IMR-90 (cell line): ENCODE results near the gene CDC42BPA. TPM values are rescaled to one million over a fixed set of nuclear protein-coding genes. Genes with fewer than 3 reads are reported as not detected.

Source experiments
- ATAC-seq: fragments of 200-7000 bp; cut with Tn5 transposase; 2 replicates; pipeline ENCODE4 v1.9.1; 2020; ENCODE audit warnings: low read depth, mild to moderate bottlenecking, moderate library complexity
- BruUV-seq: library from RNA; stranded (reverse); fragments of 400-500 nt; replicated peaks from 2 replicates; lab custom pipeline; 2021; lab: Mats Ljungman, UMichigan
- CTCF ChIA-PET: fragments of 300-600 bp; formaldehyde crosslinking; extraction: SDS; loops from one replicate; lab custom pipeline; 2021; ENCODE audit warnings: antibody characterized with exemption; lab: Yijun Ruan, JAX
- POLR2A ChIA-PET: fragments of 300-600 bp; sonication (Branson Sonifier 250); formaldehyde crosslinking; loops from one replicate; lab custom pipeline; 2022; ENCODE audit warnings: antibody characterized with exemption; ENCODE audit not compliant: unreplicated experiment; lab: Charles Lee
- DNase-seq: peaks from one replicate; pipeline ENCODE4 v3.0.0; 2013
- H2AFZ ChIP-seq: replicated peaks from 2 replicates; pipeline ENCODE3; 2013; ENCODE audit warnings: low read length, mild to moderate bottlenecking; ENCODE audit not compliant: poor library complexity
- H2AK5ac ChIP-seq: 2 replicates; pipeline ENCODE4 v1.6.1; 2013; ENCODE audit warnings: low read depth, low read length, inconsistent platforms
- H2AK9ac ChIP-seq: replicated peaks from 2 replicates; pipeline ENCODE3; 2013; ENCODE audit warnings: mild to moderate bottlenecking, low read depth, low read length, moderate library complexity; ENCODE audit not compliant: poor library complexity
- H2BK120ac ChIP-seq: 2 replicates; pipeline ENCODE4 v1.6.1; 2013; ENCODE audit warnings: low read depth, low read length, inconsistent platforms
- H2BK15ac ChIP-seq: 3 replicates; pipeline ENCODE4 v1.6.1; 2013; ENCODE audit warnings: low read depth, low read length, inconsistent platforms
- H2BK20ac ChIP-seq: 2 replicates; pipeline ENCODE4 v1.6.1; 2013; ENCODE audit warnings: low read depth, mild to moderate bottlenecking, inconsistent platforms, low read length, moderate library complexity
- H2BK5ac ChIP-seq: 2 replicates; pipeline ENCODE4 v1.6.1; 2013; ENCODE audit warnings: mild to moderate bottlenecking, low read depth, low read length, inconsistent platforms; ENCODE audit not compliant: poor library complexity, severe bottlenecking
- H3K14ac ChIP-seq: replicated peaks from 2 replicates; pipeline ENCODE4 v1.6.1; 2013; ENCODE audit warnings: low read depth, low read length, inconsistent platforms
- H3K18ac ChIP-seq: 2 replicates; pipeline ENCODE4 v1.6.1; 2013; ENCODE audit warnings: low read depth, low read length, control low read depth
- H3K23ac ChIP-seq: 2 replicates; pipeline ENCODE4 v1.6.1; 2013; ENCODE audit warnings: low read depth, low read length, inconsistent platforms
- H3K27ac ChIP-seq: 2 replicates; pipeline ENCODE4 v1.5.1; 2013; ENCODE audit warnings: mild to moderate bottlenecking, control low read depth, low read length; ENCODE audit not compliant: insufficient read depth
- H3K27me3 ChIP-seq: 2 replicates; pipeline ENCODE4 v1.6.1; 2013; ENCODE audit warnings: low read length; ENCODE audit not compliant: control insufficient read depth, insufficient read depth
- H3K36me3 ChIP-seq: 2 replicates; pipeline ENCODE4 v1.6.1; 2013; ENCODE audit warnings: low read length, mixed read lengths; ENCODE audit not compliant: control insufficient read depth, insufficient read depth
- H3K4ac ChIP-seq: 2 replicates; pipeline ENCODE4 v1.6.1; 2013; ENCODE audit warnings: low read depth, low read length, inconsistent platforms
- H3K4me1 ChIP-seq: 2 replicates; pipeline ENCODE4 v1.6.1; 2013; ENCODE audit warnings: low read length, mixed read lengths; ENCODE audit not compliant: control insufficient read depth, insufficient read depth
- H3K4me2 ChIP-seq: 2 replicates; pipeline ENCODE4 v1.6.1; 2013; ENCODE audit warnings: low read depth, mild to moderate bottlenecking, control low read depth, low read length, moderate library complexity
- H3K4me3 ChIP-seq: 2 replicates; pipeline ENCODE4 v1.5.1; 2013; ENCODE audit warnings: low read depth, mild to moderate bottlenecking, control low read depth, low read length, moderate library complexity; ENCODE audit not compliant: insufficient read depth
- H3K56ac ChIP-seq: 2 replicates; pipeline ENCODE4 v1.6.1; 2013; ENCODE audit warnings: low read length, inconsistent platforms; ENCODE audit not compliant: insufficient read depth; ENCODE audit errors: extremely low read depth
- H3K79me1 ChIP-seq, 2 experiments: 2 replicates each; pipeline ENCODE4 v1.6.1; 2013; ENCODE audit warnings: low read length in 2 of 2, inconsistent platforms in 1 of 2, low read depth in 1 of 2
- H3K9ac ChIP-seq: 2 replicates; pipeline ENCODE4 v1.6.1; 2013; ENCODE audit warnings: low read depth, low read length, control low read depth
- H3K9me1 ChIP-seq: 2 replicates; pipeline ENCODE4 v1.6.1; 2013; ENCODE audit warnings: low read length, inconsistent platforms; ENCODE audit not compliant: insufficient read depth
- H3K9me3 ChIP-seq: 2 replicates; pipeline ENCODE4 v1.6.1; 2013; ENCODE audit warnings: low read length; ENCODE audit not compliant: control insufficient read depth, insufficient read depth
- H4K20me1 ChIP-seq: 2 replicates; pipeline ENCODE4 v1.6.1; 2013; ENCODE audit warnings: low read length, inconsistent platforms; ENCODE audit not compliant: insufficient read depth
- H4K5ac ChIP-seq: 2 replicates; pipeline ENCODE4 v1.6.1; 2013; ENCODE audit warnings: mild to moderate bottlenecking, low read depth, low read length, control low read depth
- H4K8ac ChIP-seq, 2 experiments: 2 replicates each; pipeline ENCODE4 v1.6.1; 2013; ENCODE audit warnings: low read depth in 2 of 2, low read length in 2 of 2, control low read depth in 1 of 2, inconsistent platforms in 1 of 2
- H4K91ac ChIP-seq: 2 replicates; pipeline ENCODE4 v1.6.1; 2013; ENCODE audit warnings: low read depth, low read length, inconsistent platforms; ENCODE audit not compliant: insufficient read depth
- BHLHE40 ChIP-seq: fragments of 150-350 bp; IDR thresholded peaks from 2 replicates; pipeline ENCODE4 v1.6.1; 2016; ENCODE audit warnings: mild to moderate bottlenecking, low read depth, low read length
- CEBPB ChIP-seq: IDR thresholded peaks from 2 replicates; pipeline ENCODE4 v1.6.1; 2012; ENCODE audit warnings: low read depth, low read length, improper control_type of control experiment
- CHD1 ChIP-seq: IDR thresholded peaks from 2 replicates; pipeline ENCODE4 v1.6.1; 2012; ENCODE audit warnings: low read depth, low read length, improper control_type of control experiment
- FOS ChIP-seq: fragments of 150-350 bp; IDR thresholded peaks from 2 replicates; pipeline ENCODE4 v1.6.1; 2016; ENCODE audit warnings: low read depth, low read length
- MAFK ChIP-seq: IDR thresholded peaks from 2 replicates; pipeline ENCODE4 v1.6.1; 2012; ENCODE audit warnings: low read depth, low read length, improper control_type of control experiment
- MAZ ChIP-seq: IDR thresholded peaks from 2 replicates; pipeline ENCODE4 v1.6.1; 2012; ENCODE audit warnings: low read depth, mild to moderate bottlenecking, low read length, improper control_type of control experiment, moderate library complexity, borderline replicate concordance
- MXI1 ChIP-seq: IDR thresholded peaks from 2 replicates; pipeline ENCODE4 v1.6.1; 2012; ENCODE audit warnings: low read depth, mild to moderate bottlenecking, low read length, moderate library complexity, borderline replicate concordance
- NFE2L2 ChIP-seq: fragments of 150-350 bp; IDR thresholded peaks from 2 replicates; pipeline ENCODE4 v1.6.1; 2016; ENCODE audit warnings: low read depth, mild to moderate bottlenecking, low read length
- POLR2A ChIP-seq: IDR thresholded peaks from 2 replicates; pipeline ENCODE4 v1.6.1; 2012; ENCODE audit warnings: mild to moderate bottlenecking, low read depth, low read length
- RAD21 ChIP-seq: IDR thresholded peaks from 2 replicates; pipeline ENCODE4 v1.6.1; 2012; ENCODE audit warnings: low read length, improper control_type of control experiment
- RCOR1 ChIP-seq: IDR thresholded peaks from 2 replicates; pipeline ENCODE4 v1.6.1; 2012; ENCODE audit warnings: mild to moderate bottlenecking, low read length, improper control_type of control experiment; ENCODE audit not compliant: insufficient replicate concordance
- RFX5 ChIP-seq: IDR thresholded peaks from 2 replicates; pipeline ENCODE4 v1.8.0; 2012; ENCODE audit warnings: low read depth, mild to moderate bottlenecking, low read length, moderate library complexity
- SMC3 ChIP-seq: fragments of 150-350 bp; IDR thresholded peaks from 2 replicates; pipeline ENCODE4 v1.6.1; 2016; ENCODE audit warnings: low read depth, mild to moderate bottlenecking, antibody characterized with exemption, low read length, moderate library complexity
- dilution Hi-C: fragments of 300-500 bp; cut with HindIII; formaldehyde crosslinking; loops from one replicate; pipeline ENCODE4 v1.14.3; 2018; ENCODE audit warnings: low sequenced_read_pairs; ENCODE audit not compliant: unreplicated experiment
- in situ Hi-C: fragments of 300-500 bp; cut with MboI; formaldehyde crosslinking; loops from 3 replicates; pipeline ENCODE4 v1.14.3; 2019; ENCODE audit warnings: low sequenced_read_pairs, inconsistent platforms, mixed read lengths
- intact Hi-C: fragments of 100-400 bp; cut with micrococcal nuclease; formaldehyde crosslinking; loops from 2 replicates; pipeline ENCODE4 v1.10.0; 2022
- polyA plus RNA-seq, 3 experiments: library from polyadenylated mRNA; depleted of rRNA; stranded (reverse); fragments of >200 nt; gene quantifications; 2 replicates each; pipeline ENCODE4 v1.2.3, GENCODE V29; 2012; ENCODE audit warnings: low replicate concordance in 1 of 3
- total RNA-seq: library from RNA; depleted of rRNA; stranded (reverse); fragments of >200 nt; gene quantifications from 2 replicates; pipeline ENCODE4 v1.2.3, GENCODE V29; 2012
- TF ChIP-seq, protein P1 (sequence below): conservative IDR thresholded peaks from 2 replicates; pipeline ENCODE4 v1.5.1; 2012; ENCODE audit warnings: mild to moderate bottlenecking, low read depth, low read length, improper control_type of control experiment
- TF ChIP-seq, protein P2 (sequence below): fragments of 150-350 bp; IDR thresholded peaks from 2 replicates; pipeline ENCODE4 v1.6.1; 2016; ENCODE audit warnings: low read depth, mild to moderate bottlenecking, low read length, moderate library complexity, borderline replicate concordance
- TF ChIP-seq, protein P3 (sequence below): fragments of 150-350 bp; IDR thresholded peaks from 2 replicates; pipeline ENCODE4 v1.6.1; 2017; ENCODE audit warnings: mild to moderate bottlenecking, antibody characterized with exemption, low read length, low read depth

CDC42BPA gene
- total and polyA plus RNA-seq, 2 of the 4 experiments (the other 2 are of a cell fraction) = 9.4 to 27.8 TPM

DNA sequence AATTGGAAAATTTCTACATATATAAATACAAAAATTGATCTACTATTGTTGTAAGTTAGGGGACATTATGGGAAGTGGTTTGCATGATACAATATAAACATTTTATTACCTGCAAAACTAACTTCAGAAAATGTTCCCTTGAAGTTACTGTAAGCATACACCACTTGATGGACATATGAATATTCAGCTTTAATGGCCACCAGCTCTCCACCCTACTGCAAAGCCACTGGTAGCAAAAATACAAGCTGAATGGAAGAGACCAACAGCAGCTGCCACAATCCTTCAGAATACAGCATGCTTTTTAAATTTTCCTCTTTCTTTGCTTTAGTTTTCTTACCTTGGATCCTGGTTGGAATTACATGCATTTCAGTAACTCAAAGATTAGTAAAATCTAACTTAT is 308.4 kb downstream of the CDC42BPA start:
- H4K5ac ChIP-seq = no peak overlapping the region
- H3K14ac ChIP-seq = no peak overlapping the region
- no peak overlapping the region for H3K4me2 ChIP-seq
- no peak overlapping the region for H4K8ac ChIP-seq
- no peak overlapping the region for H3K9ac ChIP-seq
- H2BK15ac ChIP-seq = no peak overlapping the region
- H3K4me3 ChIP-seq = no peak overlapping the region
- H3K18ac ChIP-seq = no peak overlapping the region
- CTCF ChIA-PET = interaction anchor here (1.2 kb wide), 1 partner anchor 13 kb away, joined by 3 read pairs; no protein-coding TSS in a partner anchor
- DNase-seq = no peak
- no peak overlapping the region for H2BK120ac ChIP-seq
- TF ChIP-seq NFE2L2 (no peak), RFX5 (no peak), SMC3 (no peak), CHD1 (no peak), POLR2A (no peak), MAZ (no peak), CEBPB (no peak), MAFK (no peak), RCOR1 (no peak), MXI1 (no peak), RAD21 (no peak), BHLHE40 (no peak), FOS (no peak)
- TF ChIP-seq, protein P1, sequence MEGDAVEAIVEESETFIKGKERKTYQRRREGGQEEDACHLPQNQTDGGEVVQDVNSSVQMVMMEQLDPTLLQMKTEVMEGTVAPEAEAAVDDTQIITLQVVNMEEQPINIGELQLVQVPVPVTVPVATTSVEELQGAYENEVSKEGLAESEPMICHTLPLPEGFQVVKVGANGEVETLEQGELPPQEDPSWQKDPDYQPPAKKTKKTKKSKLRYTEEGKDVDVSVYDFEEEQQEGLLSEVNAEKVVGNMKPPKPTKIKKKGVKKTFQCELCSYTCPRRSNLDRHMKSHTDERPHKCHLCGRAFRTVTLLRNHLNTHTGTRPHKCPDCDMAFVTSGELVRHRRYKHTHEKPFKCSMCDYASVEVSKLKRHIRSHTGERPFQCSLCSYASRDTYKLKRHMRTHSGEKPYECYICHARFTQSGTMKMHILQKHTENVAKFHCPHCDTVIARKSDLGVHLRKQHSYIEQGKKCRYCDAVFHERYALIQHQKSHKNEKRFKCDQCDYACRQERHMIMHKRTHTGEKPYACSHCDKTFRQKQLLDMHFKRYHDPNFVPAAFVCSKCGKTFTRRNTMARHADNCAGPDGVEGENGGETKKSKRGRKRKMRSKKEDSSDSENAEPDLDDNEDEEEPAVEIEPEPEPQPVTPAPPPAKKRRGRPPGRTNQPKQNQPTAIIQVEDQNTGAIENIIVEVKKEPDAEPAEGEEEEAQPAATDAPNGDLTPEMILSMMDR = no peak
- TF ChIP-seq, protein P2, sequence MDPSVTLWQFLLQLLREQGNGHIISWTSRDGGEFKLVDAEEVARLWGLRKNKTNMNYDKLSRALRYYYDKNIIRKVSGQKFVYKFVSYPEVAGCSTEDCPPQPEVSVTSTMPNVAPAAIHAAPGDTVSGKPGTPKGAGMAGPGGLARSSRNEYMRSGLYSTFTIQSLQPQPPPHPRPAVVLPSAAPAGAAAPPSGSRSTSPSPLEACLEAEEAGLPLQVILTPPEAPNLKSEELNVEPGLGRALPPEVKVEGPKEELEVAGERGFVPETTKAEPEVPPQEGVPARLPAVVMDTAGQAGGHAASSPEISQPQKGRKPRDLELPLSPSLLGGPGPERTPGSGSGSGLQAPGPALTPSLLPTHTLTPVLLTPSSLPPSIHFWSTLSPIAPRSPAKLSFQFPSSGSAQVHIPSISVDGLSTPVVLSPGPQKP = no peak
- TF ChIP-seq, protein P3, sequence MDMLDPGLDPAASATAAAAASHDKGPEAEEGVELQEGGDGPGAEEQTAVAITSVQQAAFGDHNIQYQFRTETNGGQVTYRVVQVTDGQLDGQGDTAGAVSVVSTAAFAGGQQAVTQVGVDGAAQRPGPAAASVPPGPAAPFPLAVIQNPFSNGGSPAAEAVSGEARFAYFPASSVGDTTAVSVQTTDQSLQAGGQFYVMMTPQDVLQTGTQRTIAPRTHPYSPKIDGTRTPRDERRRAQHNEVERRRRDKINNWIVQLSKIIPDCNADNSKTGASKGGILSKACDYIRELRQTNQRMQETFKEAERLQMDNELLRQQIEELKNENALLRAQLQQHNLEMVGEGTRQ = no peak
- H3K4ac ChIP-seq = no peak overlapping the region
- POLR2A ChIA-PET = no interaction called here
- H2AK9ac ChIP-seq = no peak overlapping the region
- no peaks in the 10 kb centered on the region; a peak in 1 of 4 replicates for H3K79me1 ChIP-seq
- no peak overlapping the region for H2AFZ ChIP-seq
- no peak overlapping the region for H3K56ac ChIP-seq
- no peaks in the 10 kb centered on the region for H3K27me3 ChIP-seq
- no peaks in the 10 kb centered on the region for H3K4me1 ChIP-seq
- H2AK5ac ChIP-seq = no peak overlapping the region
- dilution Hi-C loops = no loop called here
- H4K20me1 ChIP-seq = no peaks in the 10 kb centered on the region
- H3K27ac ChIP-seq = no peak overlapping the region
- intact Hi-C loops = loop anchor here (5.0 kb wide), 1 partner anchor 427 kb away; no protein-coding TSS in a partner anchor
- H3K9me1 ChIP-seq = 0 out of 2 replicates have a peak, but pooled peaks cover 4% of the 10 kb centered on the region
- no peak overlapping the region for H2BK20ac ChIP-seq
- no peak overlapping the region for H2BK5ac ChIP-seq
- H4K91ac ChIP-seq = no peak overlapping the region
- BruUV-seq = no TSS peak
- in situ Hi-C loops = no loop called here
- peaks cover 6% of the 10 kb centered on the region; the same call in 1 of the 2 replicates for H3K36me3 ChIP-seq
- H3K23ac ChIP-seq = no peak overlapping the region
- no peaks in the 10 kb centered on the region for H3K9me3 ChIP-seq
- ATAC-seq = no peak
